GM23248 (cell line): ENCODE measurements around the gene RAB40A. TPM values are rescaled to one million over a fixed set of nuclear protein-coding genes. Genes with fewer than 3 reads are reported as not detected.
A peak's percentile ranks its signal among the peaks of the same experiment; 100 is the strongest.

Experiments used
- DNase-seq: peaks from one replicate; pipeline ENCODE4 v3.0.0-alpha.2; 2015
- H2AFZ ChIP-seq: fragments of 200-600 bp; sonication (generic); 2 replicates; pipeline ENCODE4 v1.6.1; 2016; ENCODE audit warnings: antibody characterized with exemption
- H3F3A ChIP-seq: fragments of 200-600 bp; sonication (generic); 2 replicates; pipeline ENCODE4 v1.6.1; 2016; ENCODE audit warnings: mild to moderate bottlenecking, antibody characterized with exemption, mixed run types; ENCODE audit not compliant: insufficient read depth
- H3K27ac ChIP-seq: fragments of 200-600 bp; sonication (generic); 2 replicates; pipeline ENCODE4 v1.5.1; 2016; ENCODE audit warnings: mild to moderate bottlenecking
- H3K27me3 ChIP-seq: fragments of 200-600 bp; sonication (generic); replicated peaks from 2 replicates; pipeline ENCODE4 v1.6.1; 2016; ENCODE audit warnings: mild to moderate bottlenecking; ENCODE audit not compliant: insufficient read depth
- H3K36me3 ChIP-seq: fragments of 200-600 bp; sonication (generic); 2 replicates; pipeline ENCODE4 v1.6.1; 2016; ENCODE audit warnings: low read depth, mild to moderate bottlenecking
- H3K4me1 ChIP-seq: fragments of 200-600 bp; sonication (generic); 2 replicates; pipeline ENCODE4 v1.6.1; 2016; ENCODE audit warnings: mild to moderate bottlenecking; ENCODE audit not compliant: insufficient read depth
- H3K4me2 ChIP-seq: fragments of 200-600 bp; sonication (generic); one replicate; pipeline ENCODE4 v1.6.1; 2016; ENCODE audit warnings: mild to moderate bottlenecking; ENCODE audit not compliant: unreplicated experiment
- H3K4me3 ChIP-seq: fragments of 200-600 bp; sonication (generic); 2 replicates; pipeline ENCODE4 v1.5.1; 2016; ENCODE audit warnings: mild to moderate bottlenecking
- H3K79me2 ChIP-seq: fragments of 200-600 bp; sonication (generic); 2 replicates; pipeline ENCODE4 v1.6.1; 2016; ENCODE audit warnings: mild to moderate bottlenecking; ENCODE audit not compliant: insufficient read depth
- H3K9ac ChIP-seq: fragments of 200-600 bp; sonication (generic); 2 replicates; pipeline ENCODE4 v1.6.1; 2016; ENCODE audit warnings: mild to moderate bottlenecking
- H3K9me2 ChIP-seq: fragments of 200-600 bp; sonication (generic); 2 replicates; pipeline ENCODE4 v1.6.1; 2016; ENCODE audit warnings: mixed run types, mild to moderate bottlenecking, moderate library complexity; ENCODE audit not compliant: insufficient read depth
- H3K9me3 ChIP-seq: fragments of 200-600 bp; sonication (generic); one replicate; pipeline ENCODE4 v1.6.1; 2017; ENCODE audit warnings: low read depth
- H4K20me1 ChIP-seq: fragments of 200-600 bp; sonication (generic); 2 replicates; pipeline ENCODE4 v1.6.0; 2016; ENCODE audit not compliant: insufficient read depth
- EZH2 ChIP-seq: fragments of 200-600 bp; sonication (generic); IDR thresholded peaks from 2 replicates; pipeline ENCODE4 v1.6.1; 2018; ENCODE audit warnings: antibody characterized with exemption, mild to moderate bottlenecking; ENCODE audit not compliant: insufficient read depth, poor library complexity, severe bottlenecking
- EZH2phosphoT487 ChIP-seq: fragments of 200-600 bp; sonication (generic); IDR thresholded peaks from 2 replicates; pipeline ENCODE4 v1.6.1; 2018; ENCODE audit warnings: antibody characterized with exemption, moderate library complexity, mild to moderate bottlenecking, low read depth; ENCODE audit not compliant: insufficient read depth
- WGBS, 2 experiments: methylation state at CpG; one replicate each; pipeline ENCODE4 v1.1.6; 2015 to 2017; ENCODE audit warnings: low lambda C conversion rate in 2 of 2, low coverage in 1 of 2; ENCODE audit errors: missing lambda C conversion rate in 2 of 2; 5-methylcytosine and 5-hydroxymethylcytosine counted together
- in situ Hi-C: fragments of 300-500 bp; cut with MboI; formaldehyde crosslinking; loops from 2 replicates; pipeline ENCODE4 v1.15.0; 2020
- polyA plus RNA-seq: library from polyadenylated mRNA; unstranded; fragments of >200 nt; fragmentation: Nextera tagmentation; extraction: Ambion mirVana; gene quantifications from 2 replicates; pipeline ENCODE4 v1.2.1, GENCODE V29; 2016
- total RNA-seq: library from RNA; depleted of rRNA; stranded (reverse); fragments of >200 nt; shearing (Covaris generic); gene quantifications from 2 replicates; pipeline ENCODE4 v1.2.3, GENCODE V29; 2014

The RAB40A gene
- total and polyA plus RNA-seq, 2 experiments from 2014 or later, result 0.34 TPM; not detected in 1

GRCh38 chrX:103550415-103551051, 31.2 kb upstream of the RAB40A start:
- Histone ChIP-seq H3K4me2 (peak overlapping the region; percentile 48), H3K9ac (peak overlapping the region; percentile 61), H3K27me3 (no peaks in the 10 kb centered on the region), H3K9me3 (no peaks in the 10 kb centered on the region), H3F3A (peaks cover 7% of the 10 kb centered on the region; the same call in 1 of the 2 replicates), H3K4me1 (peaks cover 8% of the 10 kb centered on the region; the same call in 1 of the 2 replicates), H3K27ac (peak overlapping the region; percentile 69), H3K36me3 (no peaks in the 10 kb centered on the region), H3K79me2 (no peaks in the 10 kb centered on the region), H3K9me2 (no peaks in the 10 kb centered on the region), H4K20me1 (no peaks in the 10 kb centered on the region), H2AFZ (0 out of 2 replicates have a peak overlapping the region, but pooled peaks have one; percentile 53), H3K4me3 (no peak overlapping the region)
- in situ Hi-C loops, result loop anchor here (25.0 kb wide), 1 partner anchor 262 kb away; no protein-coding TSS in a partner anchor
- DNase-seq, result peak; percentile 54
- 42 to 51% methylated on average over 3 of the region's 3 CpGs for WGBS, 2 experiments
- no peak for TF ChIP-seq EZH2phosphoT487

DNA sequence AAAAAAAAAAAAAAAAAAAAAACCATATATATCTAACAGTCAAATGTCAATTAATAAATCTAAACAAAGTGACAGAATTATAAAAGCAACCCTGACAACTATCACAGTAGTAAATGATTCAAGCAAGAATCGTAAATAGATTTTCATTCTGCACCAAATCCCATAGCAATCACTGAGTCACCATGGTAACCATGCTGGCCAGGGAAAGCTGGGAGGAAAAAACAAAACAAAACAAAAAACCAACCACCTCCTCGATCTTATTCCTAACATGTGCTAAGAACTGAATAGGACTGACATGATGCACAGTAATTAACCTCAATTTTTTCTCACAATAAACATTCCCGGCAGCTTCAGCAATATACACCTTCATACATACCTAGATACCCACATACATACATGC, 30.6 kb upstream of the RAB40A start:
- peaks cover 8% of the 10 kb centered on the region; the same call in 1 of the 2 replicates for H3K4me1 ChIP-seq
- H3K79me2 ChIP-seq, result no peaks in the 10 kb centered on the region
- peak overlapping the region; percentile 61 for H3K9ac ChIP-seq
- TF ChIP-seq EZH2, result no peak
- TF ChIP-seq EZH2phosphoT487, result no peak
- H3K9me2 ChIP-seq, result no peaks in the 10 kb centered on the region
- peak overlapping the region; percentile 69 for H3K27ac ChIP-seq
- no peaks in the 10 kb centered on the region for H3K9me3 ChIP-seq
- in situ Hi-C loops, result loop anchor here (25.0 kb wide), 1 partner anchor 262 kb away; no protein-coding TSS in a partner anchor
- no peaks in the 10 kb centered on the region for H3K27me3 ChIP-seq
- 8% methylated on average over 3 of the region's 3 CpGs for WGBS, 2 experiments
- H3F3A ChIP-seq, result peaks cover 7% of the 10 kb centered on the region; the same call in 1 of the 2 replicates
- H3K36me3 ChIP-seq, result no peaks in the 10 kb centered on the region
- peak overlapping the region; percentile 48 for H3K4me2 ChIP-seq
- no peak overlapping the region for H3K4me3 ChIP-seq
- DNase-seq, result peak; percentile 47
- no peaks in the 10 kb centered on the region for H4K20me1 ChIP-seq
- H2AFZ ChIP-seq, result no peak overlapping the region

DNA sequence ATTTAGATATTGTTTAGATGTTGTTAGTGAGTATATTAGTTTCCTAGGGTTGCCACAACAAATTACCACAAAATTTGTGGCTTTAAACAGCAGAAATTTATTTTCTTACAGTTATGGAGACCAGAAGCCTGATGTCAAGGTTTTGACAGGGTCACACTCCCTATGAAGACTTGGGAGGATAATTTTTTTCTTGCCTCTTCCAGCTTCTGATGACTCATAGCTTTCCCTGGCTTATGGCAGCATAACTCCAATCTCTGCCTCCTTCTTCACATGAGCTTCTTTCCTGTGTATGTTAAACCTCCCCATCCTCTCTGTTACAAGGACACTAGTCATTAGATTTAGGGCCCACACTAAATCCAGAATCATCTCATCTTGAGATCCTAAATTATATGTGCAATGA, 20.9 kb upstream of the RAB40A start:
- H3K4me2 ChIP-seq, result peak overlapping the region; percentile 35
- no peak overlapping the region for H3K4me3 ChIP-seq
- no peaks in the 10 kb centered on the region; the same call in 1 of the 2 replicates for H3F3A ChIP-seq
- in situ Hi-C loops, result no loop called here
- no peaks in the 10 kb centered on the region for H4K20me1 ChIP-seq
- TF ChIP-seq EZH2 (no peak), EZH2phosphoT487 (no peak)
- H3K79me2 ChIP-seq, result no peaks in the 10 kb centered on the region
- no peaks in the 10 kb centered on the region for H3K36me3 ChIP-seq
- H3K9ac ChIP-seq, result no peak overlapping the region
- no peaks in the 10 kb centered on the region for H3K27me3 ChIP-seq
- DNase-seq, result peak; percentile 74
- H2AFZ ChIP-seq, result no peak overlapping the region
- peaks cover 22% of the 10 kb centered on the region for H3K4me1 ChIP-seq
- H3K9me2 ChIP-seq, result no peaks in the 10 kb centered on the region
- H3K9me3 ChIP-seq, result no peaks in the 10 kb centered on the region
- H3K27ac ChIP-seq, result peak overlapping the region; percentile 35; the same call in 1 of the 2 replicates

DNA sequence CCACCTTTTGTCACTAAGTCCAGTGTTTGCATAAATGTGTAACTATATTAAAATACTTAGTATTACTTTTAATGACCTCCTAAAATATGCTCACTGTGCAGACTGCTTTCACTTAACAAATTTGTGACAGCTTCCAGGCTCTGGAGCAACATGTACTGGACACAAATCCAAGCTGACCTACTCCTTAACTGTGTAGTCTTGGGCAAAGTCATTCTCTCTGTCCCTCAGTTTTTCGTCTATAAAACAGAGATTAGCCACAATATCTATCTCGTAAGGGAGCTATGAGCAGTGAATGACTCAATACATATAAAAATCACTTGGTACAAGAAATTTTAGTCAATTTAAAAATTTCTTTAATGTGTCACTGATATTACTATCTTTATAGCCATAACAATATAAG, 20.4 kb upstream of the RAB40A start:
- H3K4me2 ChIP-seq, result peak overlapping the region; percentile 35
- DNase-seq, result peak; percentile 25
- peak overlapping the region; percentile 35; the same call in 1 of the 2 replicates for H3K27ac ChIP-seq

More for the DNA sequence above, 20.4 kb upstream of the RAB40A start:
- Histone ChIP-seq H3K9me2 (no peaks in the 10 kb centered on the region), H3K27me3 (no peaks in the 10 kb centered on the region), H3K79me2 (no peaks in the 10 kb centered on the region), H3K9ac (no peak overlapping the region), H3K36me3 (no peaks in the 10 kb centered on the region), H3F3A (no peaks in the 10 kb centered on the region; the same call in 1 of the 2 replicates), H3K9me3 (no peaks in the 10 kb centered on the region), H2AFZ (no peak overlapping the region), H3K4me3 (no peak overlapping the region), H4K20me1 (no peaks in the 10 kb centered on the region), H3K4me1 (peaks cover 22% of the 10 kb centered on the region)
- no peak for TF ChIP-seq EZH2phosphoT487
- TF ChIP-seq EZH2, result no peak
- in situ Hi-C loops, result loop anchor here (10.0 kb wide), 1 partner anchor 145 kb away; the partner anchor contains the start of gene MORF4L2
- WGBS, 2 experiments, result 7 to 8% methylated on average over 2 of the region's 2 CpGs
